GM12892 (cell line): ENCODE results near the gene SLC29A3.

Source experiments
- POLR2A ChIP-seq: IDR thresholded peaks from 2 replicates; pipeline ENCODE4 v1.6.1; 2011; ENCODE audit warnings: low read depth, low read length, control low read depth
- TAF1 ChIP-seq: IDR thresholded peaks from 2 replicates; pipeline ENCODE4 v1.6.1; 2011; ENCODE audit warnings: low read depth, mild to moderate bottlenecking, control low read depth, low read length, borderline replicate concordance

- TF ChIP-seq POLR2A (no peak), TAF1 (no peak)
Measured at GRCh38 chr10:71380841-71381240, 61.8 kb downstream of the SLC29A3 start.
